Bronchial epithelial cell (primary cell): ENCODE measurements around the gene ROBO4. TPM values are rescaled to one million over a fixed set of nuclear protein-coding genes. Genes with fewer than 3 reads are reported as not detected.

Source experiments
- DNase-seq: peaks from one replicate; pipeline ENCODE4 v3.0.0-alpha.2; 2010; ENCODE audit warnings: low read depth
- FAIRE-seq: peaks from 2 replicates; lab custom pipeline; 2011; peaks lifted over from hg19 to GRCh38; lab: Jason Lieb, UNC
- H3K27me3 ChIP-seq: 2 replicates; pipeline ENCODE4 v1.5.1; 2011; ENCODE audit warnings: low read length; ENCODE audit not compliant: control insufficient read depth, insufficient read depth
- H3K36me3 ChIP-seq: 2 replicates; pipeline ENCODE4 v1.5.1; 2011; ENCODE audit warnings: low read length; ENCODE audit not compliant: control insufficient read depth, insufficient read depth
- H3K4me3 ChIP-seq: 2 replicates; pipeline ENCODE4 v1.5.1; 2011; ENCODE audit warnings: mild to moderate bottlenecking, low read depth, low read length, control low read depth
- CTCF ChIP-seq: IDR thresholded peaks from 2 replicates; pipeline ENCODE4 v1.5.1; 2011; ENCODE audit warnings: mild to moderate bottlenecking, moderate library complexity, low read length, control low read depth, inconsistent platforms; ENCODE audit not compliant: insufficient read depth, severe bottlenecking
- total RNA-seq: library from RNA; depleted of rRNA; stranded (reverse); fragments of >200 nt; gene quantifications from 2 replicates; pipeline ENCODE4 v1.2.1, GENCODE V29; 2014

The ROBO4 gene
- total RNA-seq: under 0.01 TPM in 1 of 2 replicates, not detected in the other

GRCh38 chr11:124897674-124898262 lies at the start of gene ROBO4:
TSS of gene ROBO4 (minus strand) at chr11:124897865. CDS start at chr11:124897795, 70 bp downstream.
- Histone ChIP-seq H3K4me3 (no peak within 1 kb of the TSS), H3K27me3 (no peaks in the 10 kb centered on the region), H3K36me3 (no peaks in the 10 kb centered on the region)
- FAIRE-seq (no peak), DNase-seq (no peak)
- no peak for TF ChIP-seq CTCF

GRCh38 chr11:124946735-124947141 lies 49.1 kb upstream of the ROBO4 start:
- H3K36me3 ChIP-seq: no peaks in the 10 kb centered on the region
- TF ChIP-seq CTCF: no peak
- H3K27me3 ChIP-seq: no peaks in the 10 kb centered on the region
- FAIRE-seq (no peak), DNase-seq (peak; percentile 68)
- no peak overlapping the region for H3K4me3 ChIP-seq

GRCh38 chr11:124945826-124946225 lies 48.2 kb upstream of the ROBO4 start:
- Histone ChIP-seq H3K27me3 (no peaks in the 10 kb centered on the region), H3K4me3 (no peak overlapping the region), H3K36me3 (no peaks in the 10 kb centered on the region)
- no peak for FAIRE-seq
- DNase-seq: no peak
- no peak for TF ChIP-seq CTCF

- no peak overlapping the region for H3K4me3 ChIP-seq
- H3K27me3 ChIP-seq: no peaks in the 10 kb centered on the region
- DNase-seq (no peak), FAIRE-seq (no peak)
- H3K36me3 ChIP-seq: no peaks in the 10 kb centered on the region
- no peak for TF ChIP-seq CTCF
Observed at GRCh38 chr11:124944565-124944964, 46.9 kb upstream of the ROBO4 start.

- no peak for TF ChIP-seq CTCF
- Histone ChIP-seq H3K36me3 (no peaks in the 10 kb centered on the region), H3K4me3 (no peak overlapping the region), H3K27me3 (no peaks in the 10 kb centered on the region)
- no peak for DNase-seq
- FAIRE-seq: no peak
Observed at GRCh38 chr11:124943741-124944140, 46.1 kb upstream of the ROBO4 start.

- no peak for TF ChIP-seq CTCF
- FAIRE-seq: no peak
- no peaks in the 10 kb centered on the region for H3K36me3 ChIP-seq
- no peak overlapping the region for H3K4me3 ChIP-seq
- no peak for DNase-seq
- no peaks in the 10 kb centered on the region for H3K27me3 ChIP-seq
Observed at GRCh38 chr11:124943254-124943616, 45.6 kb upstream of the ROBO4 start.
